GM12878 (cell line): ENCODE results near the gene IFNLR1. TPM values are rescaled to one million over a fixed set of nuclear protein-coding genes. Genes with fewer than 3 reads are reported as not detected.
A peak's percentile ranks its signal among the peaks of the same experiment; 100 is the strongest.

Experiments used
- ATAC-seq: fragments of 200-7000 bp; cut with Tn5 transposase; 3 replicates; pipeline ENCODE4 v1.9.1; 2020; ENCODE audit warnings: mild to moderate bottlenecking, moderate library complexity
- BruUV-seq: library from RNA; stranded (reverse); fragments of 400-500 nt; replicated peaks from 2 replicates; lab custom pipeline; 2021; lab: Mats Ljungman, UMichigan
- CTCF ChIA-PET: fragments of 300-600 bp; sonication (Branson Sonifier 250); formaldehyde crosslinking; extraction: SDS; loops from one replicate; lab custom pipeline; 2021; ENCODE audit warnings: inconsistent platforms; lab: Yijun Ruan, JAX
- POLR2A ChIA-PET: fragments of 350-600 bp; formaldehyde crosslinking; extraction: SDS; loops from one replicate; lab custom pipeline; 2021; ENCODE audit warnings: inconsistent platforms; lab: Charles Lee
- RAD21 ChIA-PET: fragments of 300-600 bp; sonication (Branson Sonifier 250); formaldehyde crosslinking; loops from one replicate; lab custom pipeline; 2023; ENCODE audit warnings: antibody characterized with exemption; ENCODE audit not compliant: unreplicated experiment; lab: Charles Lee
- SMC1A ChIA-PET: fragments of 300-600 bp; sonication (Branson Sonifier 250); formaldehyde crosslinking; loops from one replicate; lab custom pipeline; 2023; ENCODE audit not compliant: unreplicated experiment, uncharacterized antibody; lab: Charles Lee
- DNase-seq: peaks from one replicate; pipeline ENCODE4 v3.0.0-alpha.2; 2011; ENCODE audit warnings: low read depth, low spot score
- FAIRE-seq: peaks from 3 replicates; lab custom pipeline; 2011; peaks lifted over from hg19 to GRCh38; lab: Jason Lieb, UNC
- H2AFZ ChIP-seq: 2 replicates; pipeline ENCODE4 v1.6.0; 2011; ENCODE audit warnings: low read depth, low read length, control low read depth; ENCODE audit not compliant: control insufficient read depth
- H3K27ac ChIP-seq: 2 replicates; pipeline ENCODE4 v1.5.1; 2011; ENCODE audit warnings: control low read depth; ENCODE audit not compliant: control insufficient read depth, insufficient read depth
- H3K27me3 ChIP-seq, 2 experiments: replicated peaks in 1 of 2; 2 replicates each; pipeline versions ENCODE4 v1.6.0 to v1.6.1; 2011; ENCODE audit warnings: low read length in 1 of 2; ENCODE audit not compliant: control insufficient read depth in 2 of 2, insufficient read depth in 2 of 2
- H3K36me3 ChIP-seq, 2 experiments: 2 replicates each; pipeline ENCODE4 v1.5.1; 2011; ENCODE audit warnings: low read length in 1 of 2; ENCODE audit not compliant: control insufficient read depth in 2 of 2, insufficient read depth in 2 of 2
- H3K4me1 ChIP-seq: 2 replicates; pipeline ENCODE4 v1.6.1; 2011; ENCODE audit warnings: mild to moderate bottlenecking, low read length, moderate library complexity, mixed read lengths; ENCODE audit not compliant: control insufficient read depth, insufficient read depth
- H3K4me2 ChIP-seq: 2 replicates; pipeline ENCODE4 v1.6.0; 2011; ENCODE audit warnings: control low read depth; ENCODE audit not compliant: control insufficient read depth, insufficient read depth
- H3K4me3 ChIP-seq: fragments of 200-600 bp; sonication (generic); 2 replicates; pipeline ENCODE4 v1.5.1; 2016
- H3K79me2 ChIP-seq: 2 replicates; pipeline ENCODE4 v1.6.0; 2011; ENCODE audit warnings: low read length; ENCODE audit not compliant: control insufficient read depth, insufficient read depth
- H3K9ac ChIP-seq: 2 replicates; pipeline ENCODE4 v1.8.0; 2011; ENCODE audit warnings: low read length, control low read depth, mixed read lengths; ENCODE audit not compliant: control insufficient read depth, insufficient read depth
- H3K9me3 ChIP-seq: replicated peaks from 3 replicates; pipeline ENCODE4 v1.5.1; 2011; ENCODE audit warnings: mild to moderate bottlenecking, low read length; ENCODE audit not compliant: control insufficient read depth, insufficient read depth
- H4K20me1 ChIP-seq: 2 replicates; pipeline ENCODE4 v1.6.0; 2011; ENCODE audit not compliant: control insufficient read depth, insufficient read depth
- ATF3 ChIP-seq: IDR thresholded peaks from 2 replicates; pipeline ENCODE4 v1.6.1; 2011; ENCODE audit warnings: low read depth, mild to moderate bottlenecking, low read length, moderate library complexity, borderline replicate concordance; ENCODE audit errors: extremely low read depth
- CHD1 ChIP-seq: IDR thresholded peaks from 2 replicates; pipeline ENCODE4 v1.6.1; 2012; ENCODE audit warnings: low read depth, low read length, improper control_type of control experiment
- E4F1 ChIP-seq: fragments of 450-650 bp; IDR thresholded peaks from 2 replicates; pipeline ENCODE4 v1.6.1; 2018; ENCODE audit warnings: borderline replicate concordance, mild to moderate bottlenecking; ENCODE audit not compliant: partially characterized antibody
- ELK1 ChIP-seq: IDR thresholded peaks from 2 replicates; pipeline ENCODE4 v1.6.1; 2012; ENCODE audit warnings: low read depth, low read length, improper control_type of control experiment
- EP300 ChIP-seq, 2 experiments: fragments of 150-350 bp in 1 of 2; IDR thresholded peaks; 2 replicates each; pipeline ENCODE4 v1.6.1; 2011 to 2012; ENCODE audit warnings: low read depth in 2 of 2, low read length in 2 of 2, borderline replicate concordance in 1 of 2, improper control_type of control experiment in 1 of 2, inconsistent platforms in 1 of 2; ENCODE audit not compliant: control insufficient read depth in 1 of 2
- MEF2B ChIP-seq: fragments of 450-650 bp; IDR thresholded peaks from 2 replicates; pipeline ENCODE4 v1.6.1; 2018; ENCODE audit warnings: mild to moderate bottlenecking, moderate library complexity; ENCODE audit not compliant: partially characterized antibody, poor library complexity, severe bottlenecking
- NR2C1 ChIP-seq: fragments of 450-650 bp; IDR thresholded peaks from 2 replicates; pipeline ENCODE4 v1.6.1; 2017; ENCODE audit warnings: antibody characterized with exemption, mild to moderate bottlenecking, moderate library complexity
- RELB ChIP-seq: fragments of 450-650 bp; IDR thresholded peaks from 2 replicates; pipeline ENCODE4 v1.6.1; 2017; ENCODE audit warnings: low read depth, mild to moderate bottlenecking, moderate library complexity
- RUNX3 ChIP-seq: IDR thresholded peaks from 2 replicates; pipeline ENCODE4 v1.6.1; 2012; ENCODE audit warnings: low read length, inconsistent platforms
- SKIL ChIP-seq: fragments of 450-650 bp; IDR thresholded peaks from 2 replicates; pipeline ENCODE4 v1.6.1; 2017; ENCODE audit warnings: mild to moderate bottlenecking, low read depth, inconsistent platforms; ENCODE audit not compliant: poor library complexity, severe bottlenecking
- SMAD5 ChIP-seq: IDR thresholded peaks from 2 replicates; pipeline ENCODE4 v1.6.1; 2016; ENCODE audit warnings: antibody characterized with exemption, low read depth
- SP1 ChIP-seq: IDR thresholded peaks from one replicate; pipeline ENCODE4 v1.6.1; 2011; ENCODE audit warnings: low read depth, low read length
- SPI1 ChIP-seq: IDR thresholded peaks from 2 replicates; pipeline ENCODE4 v1.6.1; 2011; ENCODE audit warnings: low read depth, mild to moderate bottlenecking, low read length, moderate library complexity, borderline replicate concordance; ENCODE audit not compliant: insufficient read depth
- SUZ12 ChIP-seq: fragments of 200-600 bp; sonication (generic); IDR thresholded peaks from one replicate; pipeline ENCODE4 v1.6.1; 2018; ENCODE audit warnings: antibody characterized with exemption, mild to moderate bottlenecking; ENCODE audit not compliant: unreplicated experiment
- ZSCAN29 ChIP-seq: fragments of 450-650 bp; IDR thresholded peaks from 2 replicates; pipeline ENCODE4 v1.6.1; 2017; ENCODE audit warnings: mild to moderate bottlenecking, moderate library complexity
- WGBS: methylation state at CpG from one replicate; pipeline ENCODE4 v1.1.6; 2016; ENCODE audit warnings: low lambda C conversion rate; ENCODE audit not compliant: insufficient replicate concordance, insufficient coverage; ENCODE audit errors: missing lambda C conversion rate; 5-methylcytosine and 5-hydroxymethylcytosine counted together
- in situ Hi-C: fragments of 300-500 bp; cut with MboI; formaldehyde crosslinking; loops from 9 replicates; pipeline ENCODE4 v1.14.3; 2018; ENCODE audit warnings: mixed read lengths
- intact Hi-C: fragments of 100-400 bp; cut with micrococcal nuclease; formaldehyde crosslinking; loops from one replicate; pipeline ENCODE4 v1.14.2; 2022; ENCODE audit not compliant: unreplicated experiment
- polyA plus RNA-seq, 11 experiments: library from polyadenylated mRNA; depleted of rRNA in 4 of 11; unstranded in 6 of 11; stranded (reverse) in 5 of 11; fragments of >200 nt; fragmentation: Nextera tagmentation in 4 of 11; fragmentation: Illumina TruSeq in 1 of 11; extraction: Ambion mirVana in 4 of 11; extraction: Trizol in 1 of 11; gene quantifications; 1 replicate in 1 of 11; 2 replicates in 10 of 11; pipeline versions ENCODE4 v1.2.1 to v1.2.3, GENCODE V29; 2011 to 2016; ENCODE audit warnings: inconsistent platforms in 2 of 11, missing spikeins in 2 of 11, low read depth in 1 of 11
- total RNA-seq, 4 experiments: library from RNA; depleted of rRNA in 3 of 4; stranded (reverse); fragments of >200 nt in 3 of 4; fragmentation: Illumina TruSeq in 1 of 4; extraction: Trizol in 1 of 4; gene quantifications; 2 replicates each; pipeline versions ENCODE4 v1.2.1 to v1.2.3, GENCODE V29; 2013 to 2021

Gene IFNLR1
- total and polyA plus RNA-seq, 10 of the 15 experiments (the other 5 are each of a cell fraction or from before 2014, with no cell fraction given), result 0.31 to 5.6 (median 3.9) TPM

- intact Hi-C loops, result loop anchor here (5.0 kb wide), 1 partner anchor 235 kb away; the partner anchor contains the start of gene PNRC2
- ChIA-PET RAD21 (interaction anchor here (1.3 to 2.6 kb wide), 2 partner anchors 9 to 42 kb away, joined by 3 to 11 read pairs; no protein-coding TSS in a partner anchor), POLR2A (no interaction called here), SMC1A (interaction anchor here (1.4 to 5.8 kb wide), 3 partner anchors 10 to 200 kb away, joined by 5 to 45 read pairs (median 10); no protein-coding TSS in a partner anchor), CTCF (interaction anchor here (0.8 to 7.1 kb wide), 5 partner anchors 8 to 200 kb away, joined by 3 to 72 read pairs (median 8); no protein-coding TSS in a partner anchor)
- DNase-seq (no peak), ATAC-seq (peak; percentile 73), FAIRE-seq (peak; percentile 97)
- Histone ChIP-seq H3K4me3 (no peak overlapping the region), H3K9ac (no peak overlapping the region), H3K9me3 (no peaks in the 10 kb centered on the region; the same call in 2 of the 3 replicates), H3K4me1 (peaks cover 56% of the 10 kb centered on the region), H2AFZ (no peak overlapping the region; the same call in 1 of the 2 replicates), H3K79me2 (no peaks in the 10 kb centered on the region), H3K27ac (peak overlapping the region; percentile 84), H3K36me3 (no peaks in the 10 kb centered on the region), H3K4me2 (peak overlapping the region; percentile 68), H3K27me3 (peaks cover 0 to 2% of the 10 kb centered on the region in 2 experiments; a peak in 1 of 4 replicates), H4K20me1 (no peaks in the 10 kb centered on the region)
- BruUV-seq, result no TSS peak
- 18% methylated on average over 5 of the region's 5 CpGs for WGBS
- in situ Hi-C loops, result no loop called here
- TF ChIP-seq SPI1 (no peak), ELK1 (no peak), EP300 (IDR thresholded peaks at IDR 0.05; ENCODE audit: borderline replicate concordance in 1 of 2, control insufficient read depth in 1 of 2, low read depth in 2 of 2, low read length in 2 of 2) (peak in 1 of 2 experiments; percentile 20; a peak in 1 of 4 replicates), RELB (0 out of 2 replicates have a peak, but pooled peaks have one; percentile 16), ATF3 (no peak), ZSCAN29 (no peak), RUNX3 (peak; percentile 82), SKIL (no peak), SP1 (no peak), NR2C1 (no peak), MEF2B (no peak), SMAD5 (no peak), SUZ12 (no peak), E4F1 (no peak), CHD1 (no peak)
These were observed 4.8 kb upstream of the IFNLR1 start for GRCh38 chr1:24191860-24192259.
